ENCODE data around the gene MAP3K15.
"Not testable (repeated sequence)": the region's sequence is repeated elsewhere in the genome, so short reads cannot be mapped to it uniquely, and the experiment has no call there.

MAP3K15 gene

GRCh38 chrX:19496711-19497110 is 18.6 kb downstream of the MAP3K15 start:
- no peak for TF ChIP-seq CTCF (IDR thresholded peaks at IDR 0.05)
- Histone ChIP-seq H3K4me3 (ENCODE audit: low read depth, low read length) (no peak overlapping the region), H2AFZ (no peak overlapping the region), H3K9me3 (ENCODE audit: control insufficient read depth, low read length) (no peaks in the 10 kb centered on the region), H3K9ac (no peak overlapping the region), H3K36me3 (ENCODE audit: control insufficient read depth, insufficient read depth, low read length) (no peaks in the 10 kb centered on the region), H3K4me1 (no peaks in the 10 kb centered on the region), H3K79me2 (no peaks in the 10 kb centered on the region), H3K27ac (no peak overlapping the region), H3K27me3 (ENCODE audit: control insufficient read depth, insufficient read depth, low read length) (no peaks in the 10 kb centered on the region), H3K4me2 (ENCODE audit: low read length) (no peak overlapping the region)

GRCh38 chrX:19487520-19488200 is 27.6 kb downstream of the MAP3K15 start:
- no peak overlapping the region for H3K4me2 ChIP-seq (ENCODE audit: low read length)
- H3K4me3 ChIP-seq (ENCODE audit: low read depth, low read length): no peak overlapping the region
- no peaks in the 10 kb centered on the region for H3K27me3 ChIP-seq (ENCODE audit: control insufficient read depth, insufficient read depth, low read length)
- TF ChIP-seq CTCF (IDR thresholded peaks at IDR 0.05): no peak
- H3K36me3 ChIP-seq (ENCODE audit: control insufficient read depth, insufficient read depth, low read length): no peaks in the 10 kb centered on the region
- H2AFZ ChIP-seq: no peak overlapping the region
- H3K9ac ChIP-seq: no peak overlapping the region
- H3K79me2 ChIP-seq: no peaks in the 10 kb centered on the region
- H3K4me1 ChIP-seq: no peaks in the 10 kb centered on the region
- H3K27ac ChIP-seq: no peak overlapping the region
- no peaks in the 10 kb centered on the region for H3K9me3 ChIP-seq (ENCODE audit: control insufficient read depth, low read length)

GRCh38 chrX:19479458-19479857 is 35.9 kb downstream of the MAP3K15 start:
- H3K27me3 ChIP-seq (ENCODE audit: control insufficient read depth, insufficient read depth, low read length): no peaks in the 10 kb centered on the region
- no peaks in the 10 kb centered on the region for H3K4me1 ChIP-seq

GRCh38 chrX:19468383-19468782 is 46.9 kb downstream of the MAP3K15 start:
- not testable (repeated sequence) for H3K4me3 ChIP-seq (ENCODE audit: low read depth, low read length); H3K36me3 ChIP-seq (ENCODE audit: control insufficient read depth, insufficient read depth, low read length); H3K4me2 ChIP-seq (ENCODE audit: low read length); H3K27me3 ChIP-seq (ENCODE audit: control insufficient read depth, insufficient read depth, low read length); H3K4me1 ChIP-seq; H3K79me2 ChIP-seq; H3K9ac ChIP-seq; H2AFZ ChIP-seq; H3K27ac ChIP-seq; H3K9me3 ChIP-seq (ENCODE audit: control insufficient read depth, low read length)

More at GRCh38 chrX:19479458-19479857, 35.9 kb downstream of the MAP3K15 start:
- no peaks in the 10 kb centered on the region for H3K36me3 ChIP-seq (ENCODE audit: control insufficient read depth, insufficient read depth, low read length)
- no peaks in the 10 kb centered on the region for H3K9me3 ChIP-seq (ENCODE audit: control insufficient read depth, low read length)
- no peak overlapping the region for H3K27ac ChIP-seq
- no peak overlapping the region for H3K9ac ChIP-seq
- no peak for TF ChIP-seq CTCF (IDR thresholded peaks at IDR 0.05)
- no peaks in the 10 kb centered on the region for H3K79me2 ChIP-seq
- H3K4me3 ChIP-seq (ENCODE audit: low read depth, low read length): no peak overlapping the region
- H3K4me2 ChIP-seq (ENCODE audit: low read length): no peak overlapping the region
- no peak overlapping the region for H2AFZ ChIP-seq

GRCh38 chrX:19462879-19463278 is 52.4 kb downstream of the MAP3K15 start:
- H3K9me3 ChIP-seq (ENCODE audit: control insufficient read depth, low read length): no peaks in the 10 kb centered on the region
- no peak overlapping the region for H2AFZ ChIP-seq
- H3K4me2 ChIP-seq (ENCODE audit: low read length): no peak overlapping the region
- no peaks in the 10 kb centered on the region for H3K4me1 ChIP-seq
- no peaks in the 10 kb centered on the region for H3K79me2 ChIP-seq
- H3K36me3 ChIP-seq (ENCODE audit: control insufficient read depth, insufficient read depth, low read length): no peaks in the 10 kb centered on the region
- no peak overlapping the region for H3K4me3 ChIP-seq (ENCODE audit: low read depth, low read length)
- TF ChIP-seq CTCF (IDR thresholded peaks at IDR 0.05): no peak
- no peak overlapping the region for H3K27ac ChIP-seq
- H3K9ac ChIP-seq: no peak overlapping the region
- no peaks in the 10 kb centered on the region for H3K27me3 ChIP-seq (ENCODE audit: control insufficient read depth, insufficient read depth, low read length)

Measured in parathyroid adenoma (tissue), 2 donors.